HL-60/S4 treated with retinoic acid at 250 ng/mL for 4 days and 3 days (cell line): ENCODE measurements around the gene C12orf75.
"Not testable (repeated sequence)": the region's sequence is repeated elsewhere in the genome, so short reads cannot be mapped to it uniquely, and the experiment has no call there.

Experiments used
- in situ Hi-C: fragments of 300-500 bp; cut with MboI; formaldehyde crosslinking; loops from 2 replicates; pipeline ENCODE4 v1.7.0; 2022; ENCODE audit warnings: low sequenced_read_pairs

Gene C12orf75

DNA sequence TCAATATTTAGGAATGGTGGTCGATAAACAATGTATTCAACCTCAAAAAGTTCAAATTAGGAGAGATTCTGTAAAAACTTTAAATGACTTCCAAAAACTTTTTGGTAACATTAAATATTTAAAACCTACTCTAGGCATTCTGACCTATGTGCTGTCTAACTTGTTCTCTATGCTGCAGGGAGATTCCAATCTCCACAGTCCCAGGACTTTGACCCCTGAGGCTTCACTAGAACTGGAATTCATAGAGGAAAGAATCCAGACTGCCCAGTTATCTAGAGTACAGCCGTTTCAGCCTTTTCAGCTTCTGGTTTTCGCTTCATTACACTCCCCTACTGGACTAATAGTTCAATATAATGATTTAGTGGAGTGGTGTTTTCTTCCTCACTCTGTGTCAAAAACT lies 21.1 kb upstream of the C12orf75 start:
- in situ Hi-C loops: not testable (repeated sequence)

DNA sequence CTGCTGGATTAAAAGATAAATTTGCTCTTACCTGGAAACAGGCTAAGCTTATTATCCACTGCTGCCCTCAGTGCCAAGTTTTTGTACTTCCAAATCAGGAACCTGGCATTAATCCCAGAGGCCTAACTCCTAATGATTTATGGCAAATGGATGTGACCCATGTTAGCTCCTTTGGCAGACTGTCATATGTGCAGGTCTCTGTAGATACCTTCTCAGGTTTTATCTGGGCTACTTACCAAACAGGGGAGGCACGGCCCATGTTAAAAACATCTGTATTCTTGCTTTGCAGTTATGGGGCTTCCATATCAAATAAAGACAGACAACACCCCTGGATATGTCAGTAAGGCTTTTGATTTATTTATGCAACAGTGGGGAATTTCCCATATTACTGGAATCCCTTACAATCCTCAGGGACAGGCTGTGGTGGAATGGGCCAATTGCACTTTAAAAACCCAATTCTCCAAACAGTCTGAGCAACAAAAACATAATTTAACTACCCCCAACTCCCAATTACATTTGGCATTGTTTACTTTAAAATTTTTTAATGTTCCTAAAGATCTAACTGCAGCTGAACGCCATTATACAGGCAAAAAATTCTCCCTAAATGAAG lies 19.9 kb upstream of the C12orf75 start:
- in situ Hi-C loops: not testable (repeated sequence)

DNA sequence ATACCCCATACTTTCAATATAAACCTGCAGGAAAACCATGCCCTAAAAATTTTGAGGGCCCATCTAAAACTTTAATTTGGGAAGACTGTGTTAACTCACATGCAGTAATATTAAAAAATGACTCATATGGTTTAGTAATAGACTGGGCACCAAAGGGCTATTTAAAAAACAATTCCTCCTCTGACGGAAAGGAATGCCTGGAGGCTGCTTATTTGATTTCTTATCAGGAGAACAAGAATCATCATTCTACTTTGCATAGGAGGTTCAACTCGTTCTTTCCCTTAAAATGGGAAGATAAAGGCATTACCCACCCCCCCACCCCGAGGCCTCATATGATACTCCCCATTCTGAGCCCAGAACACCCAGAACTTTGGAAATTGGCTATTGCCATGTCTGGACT lies 18.6 kb upstream of the C12orf75 start:
- in situ Hi-C loops: not testable (repeated sequence)

DNA sequence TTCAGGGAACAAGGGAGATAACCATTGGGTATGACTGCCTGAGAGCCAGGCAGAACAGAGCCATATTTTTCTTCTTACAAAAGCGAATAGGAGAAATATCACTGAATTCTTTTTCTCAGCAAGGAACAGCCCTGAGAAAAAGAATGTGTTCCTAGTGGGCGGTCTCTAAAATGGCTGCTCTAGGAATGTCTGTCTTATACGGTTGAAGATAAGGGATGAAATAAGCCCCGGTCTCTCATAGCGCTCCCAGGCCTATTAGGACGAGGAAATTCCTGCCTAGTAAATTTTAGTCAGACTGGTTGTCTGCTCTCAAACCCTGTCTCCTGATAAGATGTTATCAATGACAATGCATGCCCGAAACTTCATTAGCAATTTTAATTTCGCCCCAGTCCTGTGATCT lies 16.7 kb upstream of the C12orf75 start:
- in situ Hi-C loops: not testable (repeated sequence)

DNA sequence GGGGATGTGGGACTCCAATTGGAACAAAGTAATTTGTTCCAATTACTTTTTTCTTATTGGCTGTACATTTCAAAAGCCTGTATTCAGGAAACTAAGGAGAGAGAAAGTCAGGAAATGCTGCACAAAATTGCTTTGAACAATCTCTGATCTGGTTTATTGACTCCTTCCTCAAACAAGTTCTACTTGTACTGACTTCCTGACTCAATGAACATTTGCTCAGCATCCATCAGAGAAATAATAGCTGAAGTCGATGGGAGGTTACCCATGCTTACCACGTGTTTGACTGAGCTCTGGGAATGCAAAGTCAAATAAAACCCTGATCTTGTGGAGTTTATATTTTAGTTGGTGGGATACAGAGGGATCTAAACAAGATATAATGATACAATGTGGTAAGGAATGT lies 15.4 kb upstream of the C12orf75 start:
- in situ Hi-C loops: no loop called here

DNA sequence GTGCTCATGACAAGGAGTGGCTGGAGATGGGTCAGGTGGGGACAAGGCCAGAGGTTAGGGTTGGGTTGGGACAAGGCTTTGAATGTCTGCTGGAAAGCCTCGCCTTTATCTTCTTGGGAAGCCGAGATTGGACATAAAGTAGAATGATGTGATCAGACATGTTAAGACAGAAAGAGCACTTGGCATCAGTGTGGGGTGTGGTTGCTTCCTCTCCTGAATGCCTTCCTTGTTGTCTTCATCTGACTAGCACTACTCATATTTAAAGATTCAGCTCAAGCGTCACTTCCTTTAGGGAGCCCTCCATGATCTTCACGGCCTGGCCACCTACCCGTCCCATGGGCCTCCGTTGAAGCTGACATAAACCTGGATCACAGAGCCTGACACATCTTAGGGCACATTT lies 14.8 kb upstream of the C12orf75 start:
- in situ Hi-C loops: no loop called here

DNA sequence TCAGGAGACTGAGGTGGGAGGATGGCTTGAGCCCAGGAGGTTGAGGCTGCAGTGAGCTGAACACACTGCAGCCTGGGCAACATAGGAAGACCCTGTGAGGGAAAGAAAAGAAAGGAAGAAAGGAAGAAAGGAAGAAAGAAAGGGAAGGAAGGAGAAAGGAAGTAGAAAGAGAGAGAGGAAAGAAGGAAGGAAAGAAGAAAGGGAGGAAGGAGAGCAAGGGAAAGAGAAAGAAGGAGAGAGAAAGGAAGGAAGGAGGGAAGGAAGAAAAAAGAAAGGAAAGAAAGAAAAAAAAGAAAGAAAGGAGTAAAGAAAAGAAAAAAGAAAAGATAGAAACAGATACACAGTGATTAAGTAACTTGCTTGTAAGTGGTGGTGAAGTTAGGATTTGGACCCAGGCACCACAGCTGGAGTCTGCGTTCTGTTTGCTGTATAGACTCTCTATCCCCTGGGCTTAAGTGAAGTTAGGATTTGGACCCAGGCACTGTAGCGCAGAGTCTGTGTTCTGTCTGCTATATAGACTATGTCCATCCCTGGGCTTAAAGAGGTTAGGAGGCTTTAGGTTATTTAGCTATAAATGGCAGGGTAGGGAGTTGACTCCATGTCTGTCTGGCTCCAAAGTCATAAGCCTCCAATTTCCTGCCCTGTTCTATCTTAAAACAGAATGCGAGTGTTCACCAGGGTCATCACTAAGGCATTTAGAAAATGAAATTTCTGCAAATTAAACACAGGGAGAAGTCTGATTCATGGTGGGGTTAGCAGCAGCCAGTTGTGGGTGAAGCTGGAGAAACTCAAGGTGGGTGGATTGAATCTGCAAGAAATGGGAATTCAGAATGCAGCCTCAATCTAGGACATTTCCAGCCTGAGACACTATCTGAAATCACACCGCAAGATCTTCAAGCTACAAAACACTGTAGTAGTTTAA lies 13.3 kb upstream of the C12orf75 start:
- in situ Hi-C loops: no loop called here

DNA sequence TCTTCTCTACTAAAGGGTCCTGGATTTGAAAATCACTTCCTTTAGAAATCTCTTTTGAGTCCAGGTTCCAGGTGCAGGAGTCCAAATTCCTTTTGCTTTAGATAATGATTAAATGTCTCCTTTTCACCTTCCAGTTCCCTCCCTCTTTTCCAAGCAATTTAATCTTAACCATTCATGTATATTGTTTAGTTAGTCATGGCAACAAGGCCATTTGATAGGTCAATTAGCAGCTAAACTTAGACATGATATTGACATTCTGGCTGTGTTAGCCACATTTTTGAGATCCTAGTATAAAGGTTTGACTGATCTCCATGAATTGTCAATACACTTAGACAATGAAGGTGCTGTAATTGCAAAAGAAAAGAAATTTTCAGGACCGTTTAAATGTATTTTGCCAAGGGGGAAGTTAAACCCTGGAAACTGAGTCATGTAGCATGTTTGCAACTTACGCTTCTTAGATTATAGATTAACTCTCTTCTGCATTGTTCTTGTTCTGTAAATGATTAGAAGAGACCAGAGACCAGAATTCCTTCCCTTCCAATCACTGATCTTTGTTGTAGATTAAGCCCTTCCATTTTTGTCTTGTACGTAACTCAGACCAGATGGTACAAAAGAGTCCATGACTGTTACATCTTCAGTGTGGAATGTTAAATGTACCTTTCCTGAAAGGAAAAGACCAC lies 12.4 kb upstream of the C12orf75 start:
- in situ Hi-C loops: no loop called here

DNA sequence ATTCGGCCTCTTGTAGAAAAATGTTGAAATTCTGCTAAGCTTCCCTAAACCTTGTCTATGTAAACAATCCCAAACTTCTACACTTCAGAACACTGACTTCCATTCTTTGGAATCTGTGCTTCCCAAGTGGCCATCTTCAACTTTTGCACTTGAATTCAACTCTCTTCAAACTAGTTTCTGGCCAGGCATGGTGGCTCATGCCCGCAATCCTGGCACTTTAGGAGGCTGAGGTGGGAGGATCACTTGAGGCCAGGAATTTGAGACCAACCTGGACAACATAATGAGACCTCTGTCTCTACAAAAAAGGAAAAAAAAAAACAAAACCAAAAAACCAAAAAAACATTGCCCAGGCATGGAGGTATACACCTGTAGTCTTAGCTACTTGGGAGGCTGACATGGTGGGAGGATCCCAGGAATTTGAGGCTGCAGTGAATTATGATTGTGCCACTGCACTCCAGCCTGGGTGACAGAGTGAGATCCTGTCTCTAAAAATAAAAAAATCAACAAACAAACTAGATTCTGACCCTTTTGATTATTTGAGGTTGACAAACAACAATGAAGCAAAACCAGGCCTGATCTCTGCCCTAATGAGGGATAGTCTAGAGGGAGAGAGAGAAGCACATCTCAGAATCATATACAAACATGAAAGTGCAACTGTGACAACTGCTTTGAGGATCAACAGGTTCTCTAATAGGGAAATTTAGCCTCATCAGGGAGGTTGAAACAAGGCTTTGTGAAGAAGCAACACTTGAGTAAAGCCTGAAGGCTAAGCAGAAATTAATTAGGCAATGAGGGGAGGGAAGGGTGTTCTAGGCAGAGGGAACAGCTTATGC lies 11.6 kb upstream of the C12orf75 start:
- in situ Hi-C loops: no loop called here

DNA sequence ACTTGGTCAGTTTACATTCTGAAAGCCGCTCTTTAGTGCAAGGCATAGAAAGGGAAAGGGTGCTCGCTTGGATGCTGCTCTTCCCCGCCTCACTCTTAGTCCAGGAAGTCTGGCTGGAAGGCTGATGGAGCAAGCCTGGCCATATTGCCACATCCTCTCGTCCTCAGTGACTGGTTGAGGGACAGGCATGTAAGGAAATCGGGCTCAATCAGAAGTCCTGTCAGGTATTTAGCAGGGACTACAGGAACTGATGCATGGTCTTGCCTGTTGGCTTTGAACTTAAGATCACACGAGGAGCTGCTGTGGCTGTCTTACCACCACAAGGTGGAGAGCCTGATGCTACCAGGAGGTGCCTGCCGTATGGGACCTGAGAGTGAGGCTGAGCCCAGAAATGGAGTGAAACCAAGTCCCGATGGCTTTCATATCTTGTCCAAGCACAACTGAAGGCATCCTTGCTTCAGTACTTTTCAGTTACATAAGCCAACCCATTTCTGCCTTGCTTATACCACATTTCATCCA lies 10.7 kb upstream of the C12orf75 start:
- in situ Hi-C loops: no loop called here

DNA sequence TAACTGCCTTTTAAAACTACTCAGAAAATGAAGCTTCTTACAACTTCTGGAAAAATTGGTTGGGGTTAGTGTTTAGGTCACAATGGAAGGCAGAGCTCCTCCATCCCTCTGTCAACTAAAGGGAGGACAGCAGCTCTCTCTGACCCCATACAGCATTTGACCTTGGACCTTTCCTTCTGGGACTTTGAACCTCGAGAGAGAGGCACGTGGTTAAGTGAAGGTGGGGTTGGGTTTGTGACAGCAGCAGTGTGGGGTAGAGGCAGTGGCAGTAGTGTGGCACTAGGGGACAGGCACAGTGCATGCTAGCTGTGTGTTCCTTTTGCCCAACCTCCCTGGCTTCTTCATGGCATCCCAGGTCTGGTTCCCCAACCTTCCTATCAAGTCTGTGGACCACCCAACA lies 9.4 kb upstream of the C12orf75 start:
- in situ Hi-C loops: no loop called here

DNA sequence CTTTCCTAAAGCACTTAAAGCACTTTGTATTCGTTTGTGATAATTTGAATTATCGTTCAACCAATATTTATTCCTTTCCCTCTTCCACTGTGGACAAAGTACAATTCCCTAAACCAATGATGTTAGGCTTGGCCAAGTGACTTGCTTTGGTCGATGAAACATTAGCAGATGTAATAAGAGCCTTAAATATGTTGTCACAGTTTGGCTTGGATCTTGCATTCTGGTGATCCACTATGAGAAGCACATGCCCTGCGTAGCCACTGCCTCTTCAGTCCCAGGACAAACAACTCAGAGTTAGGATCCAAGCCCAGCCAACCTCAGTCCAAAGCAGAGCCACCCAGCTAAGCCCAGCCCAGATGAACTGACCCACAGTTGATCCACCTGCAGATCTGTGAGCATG lies 8.4 kb upstream of the C12orf75 start:
- in situ Hi-C loops: no loop called here

DNA sequence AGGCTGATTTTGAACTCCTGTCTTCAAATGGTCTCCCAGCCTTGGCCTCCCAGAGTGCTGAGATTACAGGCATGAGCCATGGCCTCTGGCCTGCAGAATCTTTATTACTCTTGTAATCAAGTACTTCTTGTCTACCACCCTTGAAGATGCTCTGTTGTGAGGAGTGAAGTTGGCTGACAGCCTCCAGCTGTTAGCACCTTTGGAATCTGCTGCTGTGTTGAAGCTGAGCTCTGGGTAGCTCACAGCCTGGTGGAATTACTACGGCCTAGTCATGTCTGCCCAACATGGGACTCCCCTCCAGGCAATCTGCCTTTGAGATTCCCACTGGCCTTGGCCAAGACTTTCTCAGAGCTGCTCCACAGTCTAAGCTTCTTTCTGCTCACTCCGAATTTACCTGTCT lies 5.8 kb upstream of the C12orf75 start:
- in situ Hi-C loops: no loop called here

DNA sequence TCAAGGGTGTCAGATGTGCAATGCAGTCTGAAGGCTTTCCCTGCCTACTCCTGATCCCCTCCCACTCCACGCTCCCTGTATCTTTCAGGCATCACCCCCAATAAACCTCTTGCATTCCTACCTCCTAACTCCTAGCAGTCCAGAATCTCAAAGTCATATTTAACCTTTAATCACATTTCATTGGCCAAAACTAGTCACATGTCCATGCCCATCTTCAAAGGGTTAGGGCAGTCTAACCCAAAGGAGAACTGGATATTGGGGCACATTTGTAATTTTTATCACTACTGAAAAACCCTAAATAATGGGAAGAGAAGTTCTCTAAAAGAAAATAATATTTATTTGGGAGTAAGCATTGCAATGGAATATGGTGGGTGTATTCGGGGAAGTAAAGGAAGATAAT lies 5.4 kb upstream of the C12orf75 start:
- in situ Hi-C loops: no loop called here

DNA sequence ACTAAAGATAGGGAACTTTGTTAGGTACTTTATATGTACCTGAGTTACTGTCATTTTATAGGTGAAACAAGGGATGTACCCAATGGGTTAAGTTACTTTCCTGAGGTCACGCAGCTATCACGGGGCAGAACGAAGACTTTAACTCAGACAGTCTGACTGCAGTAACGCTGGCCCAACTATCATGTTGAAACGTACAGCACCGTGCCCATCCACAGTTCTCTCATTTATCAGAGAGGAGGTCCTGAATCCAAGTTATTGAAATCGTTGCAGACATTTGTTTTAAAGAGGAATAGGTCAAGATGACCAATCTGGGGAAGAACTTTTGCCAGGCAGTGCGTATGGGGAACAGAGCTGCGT lies 587 bp upstream of the C12orf75 start:
- in situ Hi-C loops: no loop called here

DNA sequence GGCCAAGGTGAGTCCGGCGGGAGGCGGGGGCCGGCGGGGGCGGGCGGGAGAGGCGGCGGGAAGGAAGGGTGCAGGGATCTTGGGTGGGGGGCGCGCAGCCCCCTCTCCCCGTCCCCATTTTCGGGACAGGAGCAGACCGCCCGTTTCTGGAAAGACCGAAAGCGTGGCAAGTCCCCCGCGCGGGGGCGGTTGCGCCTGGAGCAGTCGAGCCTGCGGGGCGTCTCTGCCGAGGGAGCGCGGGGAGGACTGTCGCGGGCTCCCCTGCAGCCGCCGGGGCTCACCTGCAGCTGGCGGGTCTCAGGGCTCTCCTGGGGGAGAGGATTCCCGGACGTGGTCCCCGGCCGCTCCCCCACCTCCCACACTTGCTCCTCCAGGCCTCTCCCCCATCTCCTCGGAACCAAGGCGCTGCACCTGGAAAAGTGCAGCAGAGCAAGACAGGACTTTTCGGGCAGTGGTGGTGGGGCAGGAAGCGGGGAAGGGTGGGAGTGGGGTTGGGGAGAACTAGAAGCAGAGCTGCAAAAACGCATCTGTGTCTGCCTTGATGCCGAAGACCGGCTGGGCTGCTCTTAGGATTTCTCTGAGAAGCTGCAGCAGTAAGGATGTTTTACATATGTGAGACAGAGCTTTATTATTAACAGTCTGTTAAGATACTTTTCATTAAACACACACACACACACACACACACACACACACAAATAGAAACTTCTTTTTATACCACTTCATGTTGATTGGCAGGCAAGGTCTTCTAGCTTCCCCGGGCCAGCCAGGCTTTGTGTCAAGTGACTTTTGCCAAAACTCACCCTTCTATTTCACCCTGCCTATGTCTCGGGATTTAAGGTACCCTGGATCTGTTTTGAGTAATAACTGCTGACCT lies 677 bp downstream of the C12orf75 start:
- in situ Hi-C loops: no loop called here

DNA sequence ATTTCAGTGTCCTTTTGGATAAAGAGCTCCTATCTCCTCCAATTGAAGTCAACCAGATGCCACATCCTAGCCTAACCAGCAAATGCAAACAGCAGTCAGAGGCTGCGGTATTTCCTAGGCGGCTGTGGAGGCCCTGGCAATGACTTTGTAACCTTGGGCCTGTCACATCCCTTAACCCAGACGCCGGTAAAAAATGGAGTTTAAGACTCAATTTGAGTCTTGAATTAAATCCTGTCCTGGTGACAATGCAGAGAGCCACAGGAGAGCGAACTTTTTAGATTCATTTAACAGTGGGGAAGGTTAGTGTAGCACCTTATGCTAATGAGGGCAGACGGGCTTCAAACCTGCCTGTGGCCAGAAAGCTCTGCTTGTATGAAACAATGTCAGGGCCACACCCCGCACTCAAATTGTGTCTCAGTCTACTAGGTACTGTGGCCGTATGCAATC lies 1.3 kb downstream of the C12orf75 start:
- in situ Hi-C loops: no loop called here

DNA sequence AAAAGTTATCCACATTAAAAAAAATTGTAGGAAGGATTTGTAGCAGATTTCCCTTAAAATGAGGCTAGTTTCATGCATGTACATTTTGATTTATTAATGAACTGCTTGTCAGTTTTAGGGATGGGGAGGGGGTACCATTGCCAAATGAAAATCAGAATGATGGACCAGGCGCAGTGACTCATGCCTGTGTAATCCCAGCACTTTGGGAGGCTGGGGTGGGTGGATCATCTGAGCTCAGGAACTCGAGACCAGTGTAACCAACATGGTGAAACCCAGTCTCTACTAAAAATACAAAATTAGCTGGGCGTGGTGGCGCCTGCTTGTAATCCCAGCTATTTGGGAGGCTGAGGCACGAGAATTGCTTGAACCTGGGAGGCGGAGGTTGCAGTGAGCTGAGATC lies 1.8 kb downstream of the C12orf75 start:
- in situ Hi-C loops: not testable (repeated sequence)

DNA sequence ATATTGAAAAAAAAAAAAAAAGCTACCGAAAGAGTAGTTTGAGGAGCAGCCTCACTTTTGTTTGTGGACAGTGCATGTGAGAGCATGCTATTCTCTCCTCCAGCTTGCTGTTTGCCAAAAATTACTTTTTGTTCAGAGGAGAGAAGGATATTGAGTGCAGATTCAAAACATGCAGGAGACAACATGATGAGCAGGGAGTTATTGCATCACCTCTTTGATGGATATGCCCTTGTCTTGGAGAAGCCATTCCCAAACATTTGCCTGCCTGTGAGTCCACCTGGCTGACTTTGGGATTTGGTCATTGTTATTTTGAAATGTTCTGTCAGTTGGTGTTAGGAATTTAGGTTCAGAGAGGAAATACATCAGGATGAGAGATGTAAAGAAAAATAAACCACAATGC lies 2.4 kb downstream of the C12orf75 start:
- in situ Hi-C loops: no loop called here

DNA sequence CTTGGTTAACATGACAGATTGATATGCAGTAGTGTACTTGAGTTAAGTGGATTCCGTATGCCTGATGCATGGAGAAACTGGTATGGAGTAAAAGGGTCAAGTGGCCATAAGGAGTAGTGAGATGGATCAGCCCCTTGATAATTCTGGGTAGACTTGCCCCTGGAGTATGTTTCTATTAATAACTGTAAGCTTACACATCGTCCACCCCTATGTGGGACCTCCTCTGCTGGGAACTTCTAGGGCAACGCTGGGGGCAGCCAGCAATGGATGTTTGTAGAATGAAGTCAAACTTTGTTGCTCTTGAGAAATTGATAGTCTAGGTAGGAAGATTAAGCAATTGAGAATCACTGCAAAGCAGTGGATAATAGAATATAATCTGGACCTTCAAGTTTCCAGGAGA lies 3.5 kb downstream of the C12orf75 start:
- in situ Hi-C loops: no loop called here
